ENCODE results near the gene PLK5.
"Not testable (repeated sequence)": the region's sequence is repeated elsewhere in the genome, so short reads cannot be mapped to it uniquely, and the experiment has no call there.

The PLK5 gene

DNA sequence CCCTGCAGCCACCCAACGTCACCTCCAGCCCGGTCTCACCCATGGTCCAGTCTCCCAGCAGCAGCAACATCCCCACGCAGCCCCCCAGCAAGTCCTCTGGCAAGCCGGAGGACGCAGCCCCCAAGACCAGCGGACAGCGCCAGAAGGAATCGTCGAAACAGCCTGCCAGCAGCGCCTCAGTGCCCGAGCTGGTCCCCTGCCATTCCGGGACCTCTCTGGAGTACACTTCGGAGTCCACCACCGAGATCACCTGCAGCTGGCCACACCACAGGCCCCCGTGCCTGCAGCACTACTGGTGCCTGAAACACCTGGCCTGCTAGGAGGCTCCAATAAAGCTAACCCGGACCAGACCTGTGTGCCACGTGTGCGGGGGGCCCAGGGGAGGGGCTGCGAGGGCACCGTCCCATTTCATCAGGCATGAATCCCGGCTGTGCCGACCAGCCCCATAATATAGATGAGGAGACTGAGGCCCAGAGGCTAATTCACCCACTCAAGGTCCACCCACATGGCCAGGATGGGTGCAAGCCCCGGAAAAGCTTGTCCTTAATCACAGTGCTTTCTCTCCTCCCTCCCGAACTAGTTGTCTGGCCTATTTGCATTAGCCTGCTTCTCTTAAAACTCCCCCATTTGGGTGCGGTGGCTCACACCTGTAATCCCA lies 26.2 kb upstream of the PLK5 start:
- Histone ChIP-seq H3K27me3 (ENCODE audit: control insufficient read depth, low read length) (no peaks in the 10 kb centered on the region), H3K27ac (ENCODE audit: low read depth, low read length) (no peak overlapping the region), H3K9me3 (ENCODE audit: control insufficient read depth, insufficient read depth, low read length) (no peaks in the 10 kb centered on the region), H3K4me1 (ENCODE audit: control insufficient read depth, low read length) (no peaks in the 10 kb centered on the region), H3K36me3 (ENCODE audit: control insufficient read depth, low read length) (no peaks in the 10 kb centered on the region), H3F3A (ENCODE audit: control insufficient read depth, insufficient read depth) (0 out of 2 replicates have a peak, but pooled peaks cover 1% of the 10 kb centered on the region), H3K9me2 (replicated peaks; ENCODE audit: control insufficient read depth, low read length) (no peaks in the 10 kb centered on the region), H3K4me3 (ENCODE audit: low read length) (no peak overlapping the region), H3K4me2 (ENCODE audit: low read length) (no peak overlapping the region), H3K79me2 (ENCODE audit: control insufficient read depth, low read length) (no peaks in the 10 kb centered on the region), H4K20me1 (ENCODE audit: control insufficient read depth, insufficient read depth, low read depth, low read length) (no peaks in the 10 kb centered on the region)
- no peak for TF ChIP-seq EZH2phosphoT487 (IDR thresholded peaks at IDR 0.05; ENCODE audit: borderline replicate concordance, low read length)
- TF ChIP-seq CTCF (IDR thresholded peaks at IDR 0.05; ENCODE audit: low read depth, low read length, poor library complexity, severe bottlenecking), result no peak

DNA sequence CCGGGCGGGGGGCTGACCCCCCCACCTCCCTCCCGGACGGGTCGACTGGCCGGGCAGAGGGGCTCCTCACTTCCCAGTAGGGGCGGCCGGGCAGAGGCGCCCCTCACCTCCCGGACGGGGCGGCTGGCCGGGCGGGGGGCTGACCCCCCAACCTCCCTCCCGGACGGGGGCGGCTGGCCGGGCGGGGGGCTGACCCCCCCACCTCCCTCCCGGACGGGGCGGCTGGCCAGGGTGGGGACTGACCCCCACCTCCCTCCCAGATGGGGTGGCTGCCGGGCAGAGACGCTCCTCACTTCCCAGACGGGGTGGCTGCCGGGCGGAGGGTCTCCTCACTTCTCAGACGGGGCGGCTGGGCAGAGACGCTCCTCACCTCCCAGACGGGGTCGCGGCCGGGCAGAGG lies 24.6 kb upstream of the PLK5 start:
- H3K79me2 ChIP-seq (ENCODE audit: control insufficient read depth, low read length); H3K4me2 ChIP-seq (ENCODE audit: low read length); H3K27me3 ChIP-seq (ENCODE audit: control insufficient read depth, low read length); H3K9me2 ChIP-seq (replicated peaks; ENCODE audit: control insufficient read depth, low read length); H4K20me1 ChIP-seq (ENCODE audit: control insufficient read depth, insufficient read depth, low read depth, low read length); H3K36me3 ChIP-seq (ENCODE audit: control insufficient read depth, low read length); H3K4me1 ChIP-seq (ENCODE audit: control insufficient read depth, low read length); H3K4me3 ChIP-seq (ENCODE audit: low read length); H3K27ac ChIP-seq (ENCODE audit: low read depth, low read length); H3F3A ChIP-seq (ENCODE audit: control insufficient read depth, insufficient read depth); H3K9me3 ChIP-seq (ENCODE audit: control insufficient read depth, insufficient read depth, low read length): not testable (repeated sequence)

- Histone ChIP-seq H3K27me3 (ENCODE audit: control insufficient read depth, low read length) (peaks cover 5% of the 10 kb centered on the region; the same call in 1 of the 2 replicates), H3K79me2 (ENCODE audit: control insufficient read depth, low read length) (no peaks in the 10 kb centered on the region)
Measured at GRCh38 chr19:1501200-1501595, 22.7 kb upstream of the PLK5 start.

More at GRCh38 chr19:1501200-1501595, 22.7 kb upstream of the PLK5 start:
- H3K4me2 ChIP-seq (ENCODE audit: low read length), result no peak overlapping the region
- TF ChIP-seq CTCF (IDR thresholded peaks at IDR 0.05; ENCODE audit: low read depth, low read length, poor library complexity, severe bottlenecking), result no peak
- no peak for TF ChIP-seq EZH2phosphoT487 (IDR thresholded peaks at IDR 0.05; ENCODE audit: borderline replicate concordance, low read length)
- no peaks in the 10 kb centered on the region for H3K36me3 ChIP-seq (ENCODE audit: control insufficient read depth, low read length)
- 0 out of 2 replicates have a peak, but pooled peaks cover 2% of the 10 kb centered on the region for H3F3A ChIP-seq (ENCODE audit: control insufficient read depth, insufficient read depth)
- H3K9me2 ChIP-seq (replicated peaks; ENCODE audit: control insufficient read depth, low read length), result no peaks in the 10 kb centered on the region
- H3K4me1 ChIP-seq (ENCODE audit: control insufficient read depth, low read length), result peaks cover 5% of the 10 kb centered on the region
- no peak overlapping the region for H3K27ac ChIP-seq (ENCODE audit: low read depth, low read length)
- no peaks in the 10 kb centered on the region for H3K9me3 ChIP-seq (ENCODE audit: control insufficient read depth, insufficient read depth, low read length)
- no peak overlapping the region for H3K4me3 ChIP-seq (ENCODE audit: low read length)
- no peaks in the 10 kb centered on the region for H4K20me1 ChIP-seq (ENCODE audit: control insufficient read depth, insufficient read depth, low read depth, low read length)

Data from DOHH2 (cell line).